ENCODE data around the gene MYO9A. TPM values are rescaled to one million over a fixed set of nuclear protein-coding genes. Genes with fewer than 3 reads are reported as not detected.
A peak's percentile ranks its signal among the peaks of the same experiment; 100 is the strongest.

Gene MYO9A
- total RNA-seq, 2 donors from 2014 or later = 34.9 to 36.4 TPM

- no peak overlapping the region for H3K27ac Mint-ChIP-seq
- peaks cover 24% of the 10 kb centered on the region for H3K4me1 Mint-ChIP-seq
- no peaks in the 10 kb centered on the region for H3K9me3 Mint-ChIP-seq
- 80 to 96% methylated on average over 1 to 2 of the region's 2 CpGs for WGBS, 2 experiments (ENCODE audit: insufficient coverage in 1 of 2, insufficient read length in 1 of 2)
- Histone ChIP-seq H3K27me3 (ENCODE audit: control insufficient read depth, insufficient read depth, low read length, poor library complexity, severe bottlenecking) (no peaks in the 10 kb centered on the region), H3K36me3 (ENCODE audit: control insufficient read depth, insufficient read depth, low read length) (peaks cover under 1% of the 10 kb centered on the region), H3K4me3 (ENCODE audit: low read length) (no peak overlapping the region), H3K9me3 (ENCODE audit: control insufficient read depth, low read length) (no peaks in the 10 kb centered on the region), H3K9ac (ENCODE audit: extremely low read depth, low read length, poor library complexity, severe bottlenecking) (no peak overlapping the region), H3K4me1 (ENCODE audit: control insufficient read depth, insufficient read depth, low read length) (peaks cover 4% of the 10 kb centered on the region), H3K27ac (ENCODE audit: low read depth, low read length) (no peak overlapping the region)
- no peak for DNase-seq
- no peak overlapping the region for H3K4me3 Mint-ChIP-seq
- peaks cover 6% of the 10 kb centered on the region for H3K36me3 Mint-ChIP-seq (ENCODE audit: low read depth)
- H3K27me3 Mint-ChIP-seq (ENCODE audit: insufficient read depth) = no peaks in the 10 kb centered on the region
- TF ChIP-seq CTCF (conservative IDR thresholded peaks at IDR 0.05) = no peak
These were observed 104.2 kb downstream of the MYO9A start for GRCh38 chr15:72013703-72014102.

- no peaks in the 10 kb centered on the region for H3K9me3 Mint-ChIP-seq
- peaks cover 14% of the 10 kb centered on the region for H3K36me3 ChIP-seq (ENCODE audit: control insufficient read depth, insufficient read depth, low read length)
- H3K4me3 Mint-ChIP-seq = no peak overlapping the region
- no peak overlapping the region for H3K9ac ChIP-seq (ENCODE audit: extremely low read depth, low read length, poor library complexity, severe bottlenecking)
- no peak overlapping the region for H3K27ac Mint-ChIP-seq
- peaks cover 9% of the 10 kb centered on the region for H3K36me3 Mint-ChIP-seq (ENCODE audit: low read depth)
- no peak for DNase-seq
- H3K27me3 ChIP-seq (ENCODE audit: control insufficient read depth, insufficient read depth, low read length, poor library complexity, severe bottlenecking) = no peaks in the 10 kb centered on the region
- H3K27me3 Mint-ChIP-seq (ENCODE audit: insufficient read depth) = no peaks in the 10 kb centered on the region
- no peak overlapping the region for H3K4me3 ChIP-seq (ENCODE audit: low read length)
- no peaks in the 10 kb centered on the region for H3K9me3 ChIP-seq (ENCODE audit: control insufficient read depth, low read length)
- peaks cover 27% of the 10 kb centered on the region for H3K4me1 Mint-ChIP-seq
- 86% methylated on average over 2 of the region's 2 CpGs; no CpG with 5 or more reads in 1 of the 2 experiments for WGBS, 2 experiments (ENCODE audit: insufficient coverage in 1 of 2, insufficient read length in 1 of 2)
- H3K4me1 ChIP-seq (ENCODE audit: control insufficient read depth, insufficient read depth, low read length) = peaks cover 4% of the 10 kb centered on the region
- no peak overlapping the region for H3K27ac ChIP-seq (ENCODE audit: low read depth, low read length)
- no peak for TF ChIP-seq CTCF (conservative IDR thresholded peaks at IDR 0.05)
These were observed 106.5 kb downstream of the MYO9A start for GRCh38 chr15:72011302-72011942.

- Mint-ChIP-seq H3K27me3 (ENCODE audit: insufficient read depth) (no peaks in the 10 kb centered on the region), H3K4me3 (peak overlapping the region; percentile 30), H3K4me1 (peaks cover 27% of the 10 kb centered on the region), H3K9me3 (no peaks in the 10 kb centered on the region), H3K36me3 (ENCODE audit: low read depth) (peaks cover 18% of the 10 kb centered on the region), H3K27ac (peak overlapping the region; percentile 89)
- Histone ChIP-seq H3K9ac (ENCODE audit: extremely low read depth, low read length, poor library complexity, severe bottlenecking) (no peak overlapping the region), H3K27me3 (ENCODE audit: control insufficient read depth, insufficient read depth, low read length, poor library complexity, severe bottlenecking) (no peaks in the 10 kb centered on the region), H3K4me1 (ENCODE audit: control insufficient read depth, insufficient read depth, low read length) (peaks cover 4% of the 10 kb centered on the region), H3K27ac (ENCODE audit: low read depth, low read length) (no peak overlapping the region), H3K36me3 (ENCODE audit: control insufficient read depth, insufficient read depth, low read length) (peaks cover 21% of the 10 kb centered on the region), H3K4me3 (ENCODE audit: low read length) (no peak overlapping the region), H3K9me3 (ENCODE audit: control insufficient read depth, low read length) (no peaks in the 10 kb centered on the region)
- WGBS, 2 experiments (ENCODE audit: insufficient coverage in 1 of 2, insufficient read length in 1 of 2) = 55% methylated on average over 2 of the region's 2 CpGs; no CpG with 5 or more reads in 1 of the 2 experiments
- TF ChIP-seq CTCF (conservative IDR thresholded peaks at IDR 0.05) = no peak
- peak; percentile 72 for DNase-seq
These were observed 108.7 kb downstream of the MYO9A start for GRCh38 chr15:72009222-72009621.

Data from endodermal cell (in vitro differentiated cells).